H1 (cell line): Measurements from ENCODE around the gene RAPGEF1. TPM values are rescaled to one million over a fixed set of nuclear protein-coding genes. Genes with fewer than 3 reads are reported as not detected.
A peak's percentile ranks its signal among the peaks of the same experiment; 100 is the strongest.

Source experiments
- CTCF ChIA-PET: fragments of 300-600 bp; sonication (Branson Sonifier 250); formaldehyde crosslinking; loops from one replicate; lab custom pipeline; 2021; ENCODE audit not compliant: partially characterized antibody; lab: Charles Lee
- POLR2A ChIA-PET: fragments of 300-600 bp; sonication (Branson Sonifier 250); formaldehyde crosslinking; loops from one replicate; lab custom pipeline; 2021; ENCODE audit warnings: inconsistent platforms; ENCODE audit not compliant: partially characterized antibody; lab: Charles Lee
- DNase-seq, 2 experiments: peaks; one replicate each; pipeline versions ENCODE4 v3.0.0 to v3.0.0-alpha.2; 2010 to 2022; ENCODE audit warnings: low spot score in 2 of 2, low read depth in 1 of 2, mixed read lengths in 1 of 2
- FAIRE-seq: peaks from 2 replicates; lab custom pipeline; 2011; peaks lifted over from hg19 to GRCh38; lab: Jason Lieb, UNC
- H2AFZ ChIP-seq: 2 replicates; pipeline ENCODE4 v1.8.1; 2012; ENCODE audit warnings: low read length, inconsistent platforms
- H2AK5ac ChIP-seq: 2 replicates; pipeline ENCODE4 v1.6.1; 2013; ENCODE audit warnings: low read depth, low read length
- H2BK120ac ChIP-seq: replicated peaks from 2 replicates; pipeline ENCODE3; 2013; ENCODE audit warnings: low read depth, low read length, inconsistent platforms
- H2BK12ac ChIP-seq: 2 replicates; pipeline ENCODE4 v1.6.1; 2013; ENCODE audit warnings: low read depth, low read length
- H2BK15ac ChIP-seq: 2 replicates; pipeline ENCODE4 v1.6.1; 2013; ENCODE audit warnings: low read length
- H2BK20ac ChIP-seq: 2 replicates; pipeline ENCODE4 v1.6.1; 2013; ENCODE audit warnings: low read length
- H2BK5ac ChIP-seq: 2 replicates; pipeline ENCODE4 v1.6.1; 2013; ENCODE audit warnings: low read depth, low read length
- H3K14ac ChIP-seq: 2 replicates; pipeline ENCODE4 v1.6.1; 2013; ENCODE audit warnings: inconsistent platforms; ENCODE audit not compliant: insufficient read length
- H3K18ac ChIP-seq: 2 replicates; pipeline ENCODE4 v1.6.1; 2013; ENCODE audit warnings: low read length; ENCODE audit errors: extremely low read depth
- H3K23ac ChIP-seq: 2 replicates; pipeline ENCODE4 v1.6.1; 2013; ENCODE audit warnings: inconsistent platforms; ENCODE audit not compliant: insufficient read length
- H3K23me2 ChIP-seq: 2 replicates; pipeline ENCODE4 v1.6.1; 2013; ENCODE audit warnings: low read depth, low read length
- H3K27ac ChIP-seq: 2 replicates; pipeline ENCODE4 v1.6.1; 2011; ENCODE audit warnings: low read depth, low read length, inconsistent platforms
- H3K27me3 ChIP-seq, 4 experiments: replicated peaks in 1 of 4; 1 replicate in 1 of 4; 2 replicates in 3 of 4; pipeline versions ENCODE4 v1.6.1 to v1.8.1; 2011 to 2013; ENCODE audit warnings: low read length in 3 of 4, mild to moderate bottlenecking in 3 of 4, inconsistent platforms in 2 of 4, mixed read lengths in 2 of 4, moderate library complexity in 1 of 4; ENCODE audit not compliant: control insufficient read depth in 3 of 4, insufficient read depth in 3 of 4; ENCODE audit errors: extremely low read depth in 1 of 4
- H3K36me3 ChIP-seq, 4 experiments: 2 replicates each; pipeline versions ENCODE4 v1.6.1 to v1.8.1; 2011 to 2013; ENCODE audit warnings: mild to moderate bottlenecking in 4 of 4, low read length in 3 of 4, moderate library complexity in 2 of 4, control low read depth in 1 of 4, inconsistent platforms in 1 of 4; ENCODE audit not compliant: insufficient read depth in 4 of 4, control insufficient read depth in 2 of 4
- H3K4ac ChIP-seq: replicated peaks from 2 replicates; pipeline ENCODE3; 2013; ENCODE audit warnings: low read length, low read depth, mixed read lengths, inconsistent platforms; ENCODE audit not compliant: insufficient read length
- H3K4me1 ChIP-seq, 4 experiments: replicated peaks in 1 of 4; 1 replicate in 1 of 4; 2 replicates in 3 of 4; pipeline versions ENCODE4 v1.6.1 to v1.8.1; 2011 to 2013; ENCODE audit warnings: low read length in 3 of 4, inconsistent platforms in 2 of 4, mixed read lengths in 1 of 4; ENCODE audit not compliant: insufficient read depth in 4 of 4, control insufficient read depth in 3 of 4
- H3K4me2 ChIP-seq, 2 experiments: 2 replicates each; pipeline versions ENCODE4 v1.6.1 to v1.8.1; 2011 to 2013; ENCODE audit warnings: low read depth in 2 of 2, low read length in 2 of 2, control low read depth in 1 of 2, inconsistent platforms in 1 of 2, mild to moderate bottlenecking in 1 of 2; ENCODE audit not compliant: insufficient read depth in 1 of 2
- H3K4me3 ChIP-seq, 4 experiments: fragments of 200-600, 300-600 bp in 1 of 4; sonication (generic), shearing (Covaris generic), sonication (Bioruptor Twin) in 1 of 4; 2 replicates each; pipeline versions ENCODE4 v1.5.1 to v1.8.1; 2011 to 2016; ENCODE audit warnings: low read length in 4 of 4, low read depth in 3 of 4, control low read depth in 2 of 4, inconsistent platforms in 2 of 4, mild to moderate bottlenecking in 2 of 4, mixed read lengths in 1 of 4, moderate library complexity in 1 of 4; ENCODE audit not compliant: insufficient read depth in 2 of 4; ENCODE audit errors: extremely low read depth in 1 of 4
- H3K56ac ChIP-seq: replicated peaks from 2 replicates; pipeline ENCODE3; 2013; ENCODE audit warnings: low read depth, mild to moderate bottlenecking, mixed read lengths, low read length, inconsistent platforms; ENCODE audit not compliant: insufficient read length
- H3K79me1 ChIP-seq: 2 replicates; pipeline ENCODE4 v1.6.1; 2013; ENCODE audit warnings: low read depth, low read length, control low read depth
- H3K79me2 ChIP-seq, 2 experiments: 2 replicates each; pipeline versions ENCODE4 v1.6.1 to v1.8.1; 2012 to 2013; ENCODE audit warnings: low read length in 2 of 2, mild to moderate bottlenecking in 2 of 2, inconsistent platforms in 1 of 2; ENCODE audit not compliant: insufficient read depth in 2 of 2, control insufficient read depth in 1 of 2
- H3K9ac ChIP-seq, 4 experiments: replicated peaks in 1 of 4; 1 replicate in 1 of 4; 2 replicates in 3 of 4; pipeline versions ENCODE4 v1.6.1 to v1.8.1; 2011 to 2013; ENCODE audit warnings: low read depth in 3 of 4, low read length in 3 of 4, control low read depth in 2 of 4, mild to moderate bottlenecking in 2 of 4, moderate library complexity in 2 of 4, inconsistent platforms in 1 of 4; ENCODE audit errors: extremely low read depth in 1 of 4
- H3K9me3 ChIP-seq, 2 experiments: 2 replicates each; pipeline versions ENCODE4 v1.6.1 to v1.8.1; 2012 to 2013; ENCODE audit warnings: mild to moderate bottlenecking in 2 of 2, moderate library complexity in 2 of 2, control low read depth in 1 of 2, inconsistent platforms in 1 of 2, low read depth in 1 of 2, low read length in 1 of 2, mixed read lengths in 1 of 2; ENCODE audit not compliant: insufficient read depth in 2 of 2
- H4K20me1 ChIP-seq, 2 experiments: replicated peaks in 1 of 2; 2 replicates each; pipeline versions ENCODE3 to v1.8.1; 2011 to 2013; ENCODE audit warnings: inconsistent platforms in 2 of 2, low read length in 2 of 2, mild to moderate bottlenecking in 1 of 2; ENCODE audit not compliant: insufficient read depth in 2 of 2, control insufficient read depth in 1 of 2
- H4K5ac ChIP-seq: 2 replicates; pipeline ENCODE4 v1.6.1; 2013; ENCODE audit warnings: low read length, low read depth, mixed read lengths, inconsistent platforms; ENCODE audit not compliant: insufficient read length
- H4K8ac ChIP-seq: 2 replicates; pipeline ENCODE4 v1.8.0; 2013; ENCODE audit warnings: mild to moderate bottlenecking, moderate library complexity, low read length, inconsistent platforms; ENCODE audit not compliant: insufficient read depth; ENCODE audit errors: extremely low read depth
- H4K91ac ChIP-seq: replicated peaks from 2 replicates; pipeline ENCODE3; 2013; ENCODE audit warnings: low read length, mixed read lengths, inconsistent platforms; ENCODE audit not compliant: insufficient read length
- BRCA1 ChIP-seq: IDR thresholded peaks from 2 replicates; pipeline ENCODE4 v1.6.1; 2012; ENCODE audit warnings: low read depth, low read length, improper control_type of control experiment
- CBX5 ChIP-seq: fragments of 300-800, 300-1000 bp; sonication (generic); IDR thresholded peaks from 2 replicates; pipeline ENCODE4 v1.7.1; 2016; ENCODE audit warnings: antibody characterized with exemption, low read length, low read depth
- CTBP2 ChIP-seq: IDR thresholded peaks from 2 replicates; pipeline ENCODE4 v1.7.0; 2011; ENCODE audit warnings: borderline replicate concordance, mild to moderate bottlenecking, moderate library complexity, mixed read lengths, low read length; ENCODE audit not compliant: insufficient read depth, insufficient read length
- EZH2 ChIP-seq: fragments of 200-600 bp; sonication (generic); IDR thresholded peaks from 2 replicates; pipeline ENCODE4 v1.7.1; 2012; ENCODE audit warnings: low read depth, mild to moderate bottlenecking, moderate library complexity, low read length, inconsistent platforms; ENCODE audit not compliant: severe bottlenecking
- GABPA ChIP-seq: IDR thresholded peaks from 2 replicates; pipeline ENCODE4 v1.6.1; 2011; ENCODE audit warnings: mild to moderate bottlenecking, low read length, moderate library complexity, borderline replicate concordance; ENCODE audit not compliant: insufficient read depth
- HDAC2 ChIP-seq, 2 experiments: fragments of 300-600 bp in 1 of 2; sonication (generic) in 1 of 2; IDR thresholded peaks; 2 replicates each; pipeline ENCODE4 v1.6.1; 2011 to 2012; ENCODE audit warnings: low read depth in 2 of 2, low read length in 2 of 2, mild to moderate bottlenecking in 2 of 2, moderate library complexity in 2 of 2, borderline replicate concordance in 1 of 2, inconsistent platforms in 1 of 2
- HDAC6 ChIP-seq: IDR thresholded peaks from one replicate; pipeline ENCODE4 v1.7.1; 2012; ENCODE audit warnings: low read depth, mild to moderate bottlenecking, inconsistent platforms, low read length, moderate library complexity
- POLR2AphosphoS5 ChIP-seq: IDR thresholded peaks from 2 replicates; pipeline ENCODE4 v1.6.1; 2011; ENCODE audit warnings: low read depth, low read length
- POU5F1 ChIP-seq: IDR thresholded peaks from 2 replicates; pipeline ENCODE4 v1.6.1; 2011; ENCODE audit warnings: low read depth, mild to moderate bottlenecking, low read length, moderate library complexity
- RBBP5 ChIP-seq: IDR thresholded peaks from 2 replicates; pipeline ENCODE4 v1.7.1; 2012; ENCODE audit warnings: low read depth, mild to moderate bottlenecking, inconsistent platforms, low read length, moderate library complexity, borderline replicate concordance
- SP1 ChIP-seq: IDR thresholded peaks from 2 replicates; pipeline ENCODE4 v1.6.1; 2011; ENCODE audit warnings: low read depth, low read length
- WGBS, 2 experiments: shearing (Covaris generic) in 1 of 2; methylation state at CpG; one replicate each; pipeline versions ENCODE4 v1.1.6 to v1.1.7; 2013 to 2015; ENCODE audit warnings: low lambda C conversion rate in 2 of 2, mixed read lengths in 2 of 2, inconsistent platforms in 1 of 2, low coverage in 1 of 2, missing lambda C conversion rate in 1 of 2; ENCODE audit not compliant: insufficient replicate concordance in 2 of 2, insufficient coverage in 1 of 2, insufficient read length in 1 of 2; ENCODE audit errors: extremely low coverage in 1 of 2, missing lambda C conversion rate in 1 of 2; 5-methylcytosine and 5-hydroxymethylcytosine counted together
- polyA plus RNA-seq, 7 experiments: library from polyadenylated mRNA; depleted of rRNA in 3 of 7; stranded (reverse) in 5 of 7; unstranded in 2 of 7; fragments of >200 nt in 5 of 7; fragments of 200-250 nt in 2 of 7; gene quantifications; 1 replicate in 5 of 7; 2 replicates in 1 of 7; 4 replicates in 1 of 7; pipeline versions ENCODE4 v1.2.1 to v1.2.3, GENCODE V29; 2011 to 2013; ENCODE audit warnings: missing spikeins in 2 of 7, mixed read lengths in 2 of 7
- total RNA-seq: library from RNA; stranded (reverse); fragmentation: NEBNext Ultra II Directional; extraction: Animal tissue kit (Norgen Biotek cat#: 25700); gene quantifications from 2 replicates; pipeline ENCODE4 v1.2.1, GENCODE V29; 2021

RAPGEF1 gene
- total and polyA plus RNA-seq, 2 of the 8 experiments (the other 6 are each of a cell fraction or from before 2014, with no cell fraction given) = 29.7 to 78.9 TPM

DNA sequence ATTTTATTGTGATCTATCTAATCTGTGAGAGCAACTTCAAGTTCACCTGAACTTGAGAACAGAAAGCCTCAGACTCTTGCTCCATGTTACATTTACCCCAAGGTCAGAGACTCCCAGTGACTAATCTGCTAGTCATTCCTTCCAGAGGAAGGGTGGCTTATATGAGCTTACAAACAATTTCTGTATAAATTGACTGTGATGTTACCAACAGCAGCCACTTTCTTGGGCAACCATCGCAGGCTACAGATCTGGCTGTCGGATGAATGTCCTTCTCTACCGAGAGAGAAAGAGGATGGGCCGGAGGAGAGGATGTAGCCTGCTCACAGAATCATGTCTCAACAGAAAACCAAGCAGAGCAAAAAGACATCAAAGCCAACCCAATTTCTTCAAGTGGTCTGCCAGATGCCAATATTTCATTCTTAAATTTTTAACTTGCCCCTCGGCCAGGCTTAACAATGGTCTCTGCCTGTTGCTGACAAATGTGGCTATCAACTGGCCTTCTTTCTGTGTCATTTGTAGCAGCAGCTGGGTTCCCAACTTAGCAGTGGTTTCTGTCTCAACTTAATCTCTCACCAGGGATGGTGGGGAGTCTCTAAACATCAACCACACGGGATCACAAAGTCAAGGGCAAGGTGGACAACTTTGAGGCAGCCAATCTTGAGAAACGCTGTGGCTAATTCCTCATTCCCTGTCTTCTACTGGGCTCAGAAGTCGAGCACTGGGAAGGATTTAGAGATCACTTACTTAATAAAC lies 81.3 kb downstream of the RAPGEF1 start:
- no peak for FAIRE-seq
- H3K27me3 ChIP-seq = no peaks in the 10 kb centered on the region
- H3K79me1 ChIP-seq = peaks cover 4% of the 10 kb centered on the region
- H3K56ac ChIP-seq = no peak overlapping the region
- no peak overlapping the region for H4K8ac ChIP-seq
- H2BK120ac ChIP-seq = no peak overlapping the region
- H3K4me3 ChIP-seq = no peak overlapping the region
- H3K23me2 ChIP-seq = no peaks in the 10 kb centered on the region
- no peak overlapping the region for H3K23ac ChIP-seq
- H2BK20ac ChIP-seq = 0 out of 2 replicates have a peak overlapping the region, but pooled peaks have one; percentile 40
- peak overlapping the region; percentile 63 for H4K91ac ChIP-seq
- H3K4ac ChIP-seq = peak overlapping the region; percentile 26
- no peak overlapping the region for H3K27ac ChIP-seq
- POLR2A ChIA-PET = interaction anchor here (0.6 to 1.0 kb wide), 5 partner anchors 9 to 1611 kb away, joined by 3 read pairs; no protein-coding TSS in a partner anchor
- H2BK5ac ChIP-seq = peak overlapping the region; percentile 66; the same call in 1 of the 2 replicates
- H3K79me2 ChIP-seq = peaks cover 0 to 42% of the 10 kb centered on the region in 2 experiments; a peak in 2 of 4 replicates
- peak overlapping the region; percentile 80; the same call in 1 of the 2 replicates for H2BK12ac ChIP-seq
- 86% methylated on average over 8 of the region's 8 CpGs; no CpG with 5 or more reads in 1 of the 2 experiments for WGBS, 2 experiments
- H3K9me3 ChIP-seq = no peaks in the 10 kb centered on the region
- peaks cover 0 to 2% of the 10 kb centered on the region in 2 experiments for H4K20me1 ChIP-seq
- H2BK15ac ChIP-seq = no peak overlapping the region
- no peak overlapping the region for H3K14ac ChIP-seq
- DNase-seq = no peak
- H2AFZ ChIP-seq = no peak overlapping the region
- no peak overlapping the region for H4K5ac ChIP-seq
- peak overlapping the region; percentile 57; the same call in 1 of the 2 replicates for H3K18ac ChIP-seq
- CTCF ChIA-PET = interaction anchor here (0.7 to 1.1 kb wide), 3 partner anchors 11 to 96 kb away, joined by 3 read pairs; no protein-coding TSS in a partner anchor
- no peak overlapping the region for H3K4me2 ChIP-seq
- H3K36me3 ChIP-seq = no peaks in the 10 kb centered on the region
- no peak overlapping the region for H3K9ac ChIP-seq
- peaks cover 5 to 14% (median 13%) of the 10 kb centered on the region in 4 experiments for H3K4me1 ChIP-seq
- H2AK5ac ChIP-seq = no peak overlapping the region; the same call in 1 of the 2 replicates
- TF ChIP-seq EZH2 = no peak
- no peak for TF ChIP-seq RBBP5
- TF ChIP-seq POU5F1 = no peak
- TF ChIP-seq SP1 = no peak
- TF ChIP-seq HDAC6 = no peak
- TF ChIP-seq CBX5 = no peak
- no peak for TF ChIP-seq BRCA1
- TF ChIP-seq CTBP2 = no peak
- no peak for TF ChIP-seq HDAC2 (IDR thresholded peaks at IDR 0.05; ENCODE audit: borderline replicate concordance in 1 of 2, low read depth in 2 of 2, low read length in 2 of 2)
- TF ChIP-seq GABPA = no peak
- no peak for TF ChIP-seq POLR2AphosphoS5
